HEK293 (cell line): ENCODE data around the gene CEP70.

Experiments used
- HOXA7 ChIP-seq: sonication (generic); formaldehyde crosslinking; IDR thresholded peaks from 2 replicates; pipeline ENCODE4 v1.8.1; 2022; ENCODE audit warnings: missing genetic modification reagents, borderline replicate concordance
- REST ChIP-seq: fragments of 450-650 bp; formaldehyde crosslinking; IDR thresholded peaks from 2 replicates; pipeline ENCODE4 v1.5.1; 2016; ENCODE audit warnings: missing biosample characterization, missing genetic modification characterization
- SETDB1 ChIP-seq: IDR thresholded peaks from one replicate; pipeline ENCODE4 v1.6.1; 2017; ENCODE audit warnings: mild to moderate bottlenecking, low read length, moderate library complexity, mixed read lengths; ENCODE audit not compliant: insufficient read length
- TCF7L2 ChIP-seq: IDR thresholded peaks from 2 replicates; pipeline ENCODE4 v1.6.1; 2011; ENCODE audit warnings: low read depth, mild to moderate bottlenecking, inconsistent platforms, low read length, moderate library complexity, borderline replicate concordance
- ZBTB8A ChIP-seq: fragments of 450-650 bp; formaldehyde crosslinking; IDR thresholded peaks from 2 replicates; pipeline ENCODE4 v1.5.1; 2016; ENCODE audit warnings: missing biosample characterization, missing genetic modification characterization
- ZNF792 ChIP-seq: fragments of 450-650 bp; formaldehyde crosslinking; IDR thresholded peaks from 2 replicates; pipeline ENCODE4 v1.5.1; 2016; ENCODE audit warnings: missing biosample characterization, missing genetic modification characterization
- TF ChIP-seq, protein P1 (sequence below): fragments of 450-650 bp; formaldehyde crosslinking; IDR thresholded peaks from 2 replicates; pipeline ENCODE4 v1.5.1; 2016; ENCODE audit warnings: missing biosample characterization, missing genetic modification characterization
- TF ChIP-seq, protein P2 (sequence below): fragments of 450-650 bp; formaldehyde crosslinking; IDR thresholded peaks from 2 replicates; pipeline ENCODE4 v1.5.1; 2016; ENCODE audit warnings: missing biosample characterization, missing genetic modification characterization
- TF ChIP-seq, protein P3 (sequence below): fragments of 450-650 bp; formaldehyde crosslinking; IDR thresholded peaks from 2 replicates; pipeline ENCODE4 v1.5.1; 2016; ENCODE audit warnings: missing biosample characterization, missing genetic modification characterization
- TF ChIP-seq, protein P4 (sequence below): fragments of 450-650 bp; formaldehyde crosslinking; IDR thresholded peaks from 2 replicates; pipeline ENCODE4 v1.5.1; 2016; ENCODE audit warnings: missing biosample characterization, missing genetic modification characterization, borderline replicate concordance
- TF ChIP-seq, protein P5 (sequence below): fragments of 450-650 bp; formaldehyde crosslinking; IDR thresholded peaks from 2 replicates; pipeline ENCODE4 v1.5.1; 2016; ENCODE audit warnings: missing biosample characterization, missing genetic modification characterization, borderline replicate concordance
- TF ChIP-seq, protein P6 (sequence below): fragments of 450-650 bp; formaldehyde crosslinking; IDR thresholded peaks from 2 replicates; pipeline ENCODE4 v1.5.1; 2016; ENCODE audit warnings: missing biosample characterization, missing genetic modification characterization

- TF ChIP-seq, protein P1, sequence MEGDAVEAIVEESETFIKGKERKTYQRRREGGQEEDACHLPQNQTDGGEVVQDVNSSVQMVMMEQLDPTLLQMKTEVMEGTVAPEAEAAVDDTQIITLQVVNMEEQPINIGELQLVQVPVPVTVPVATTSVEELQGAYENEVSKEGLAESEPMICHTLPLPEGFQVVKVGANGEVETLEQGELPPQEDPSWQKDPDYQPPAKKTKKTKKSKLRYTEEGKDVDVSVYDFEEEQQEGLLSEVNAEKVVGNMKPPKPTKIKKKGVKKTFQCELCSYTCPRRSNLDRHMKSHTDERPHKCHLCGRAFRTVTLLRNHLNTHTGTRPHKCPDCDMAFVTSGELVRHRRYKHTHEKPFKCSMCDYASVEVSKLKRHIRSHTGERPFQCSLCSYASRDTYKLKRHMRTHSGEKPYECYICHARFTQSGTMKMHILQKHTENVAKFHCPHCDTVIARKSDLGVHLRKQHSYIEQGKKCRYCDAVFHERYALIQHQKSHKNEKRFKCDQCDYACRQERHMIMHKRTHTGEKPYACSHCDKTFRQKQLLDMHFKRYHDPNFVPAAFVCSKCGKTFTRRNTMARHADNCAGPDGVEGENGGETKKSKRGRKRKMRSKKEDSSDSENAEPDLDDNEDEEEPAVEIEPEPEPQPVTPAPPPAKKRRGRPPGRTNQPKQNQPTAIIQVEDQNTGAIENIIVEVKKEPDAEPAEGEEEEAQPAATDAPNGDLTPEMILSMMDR (tag by site-specific recombination): no peak
- TF ChIP-seq ZNF792 (no peak), HOXA7 (CRISPR knock-in tag) (no peak), ZBTB8A (no peak), SETDB1 (no peak), TCF7L2 (no peak), REST (no peak)
- TF ChIP-seq, protein P2, sequence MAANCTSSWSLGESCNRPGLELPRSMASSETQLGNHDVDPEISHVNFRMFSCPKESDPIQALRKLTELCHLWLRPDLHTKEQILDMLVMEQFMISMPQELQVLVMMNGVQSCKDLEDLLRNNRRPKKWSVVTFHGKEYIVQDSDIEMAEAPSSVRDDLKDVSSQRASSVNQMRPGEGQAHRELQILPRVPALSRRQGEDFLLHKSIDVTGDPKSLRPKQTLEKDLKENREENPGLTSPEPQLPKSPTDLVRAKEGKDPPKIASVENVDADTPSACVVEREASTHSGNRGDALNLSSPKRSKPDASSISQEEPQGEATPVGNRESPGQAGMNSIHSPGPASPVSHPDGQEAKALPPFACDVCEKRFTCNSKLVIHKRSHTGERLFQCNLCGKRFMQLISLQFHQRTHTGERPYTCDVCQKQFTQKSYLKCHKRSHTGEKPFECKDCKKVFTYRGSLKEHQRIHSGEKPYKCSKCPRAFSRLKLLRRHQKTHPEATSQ (tag by site-specific recombination): no peak
- TF ChIP-seq, protein P3, sequence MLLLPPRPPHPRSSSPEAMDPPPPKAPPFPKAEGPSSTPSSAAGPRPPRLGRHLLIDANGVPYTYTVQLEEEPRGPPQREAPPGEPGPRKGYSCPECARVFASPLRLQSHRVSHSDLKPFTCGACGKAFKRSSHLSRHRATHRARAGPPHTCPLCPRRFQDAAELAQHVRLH (tag by site-specific recombination): no peak
- TF ChIP-seq, protein P4, sequence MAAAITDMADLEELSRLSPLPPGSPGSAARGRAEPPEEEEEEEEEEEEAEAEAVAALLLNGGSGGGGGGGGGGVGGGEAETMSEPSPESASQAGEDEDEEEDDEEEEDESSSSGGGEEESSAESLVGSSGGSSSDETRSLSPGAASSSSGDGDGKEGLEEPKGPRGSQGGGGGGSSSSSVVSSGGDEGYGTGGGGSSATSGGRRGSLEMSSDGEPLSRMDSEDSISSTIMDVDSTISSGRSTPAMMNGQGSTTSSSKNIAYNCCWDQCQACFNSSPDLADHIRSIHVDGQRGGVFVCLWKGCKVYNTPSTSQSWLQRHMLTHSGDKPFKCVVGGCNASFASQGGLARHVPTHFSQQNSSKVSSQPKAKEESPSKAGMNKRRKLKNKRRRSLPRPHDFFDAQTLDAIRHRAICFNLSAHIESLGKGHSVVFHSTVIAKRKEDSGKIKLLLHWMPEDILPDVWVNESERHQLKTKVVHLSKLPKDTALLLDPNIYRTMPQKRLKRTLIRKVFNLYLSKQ: no peak
- TF ChIP-seq, protein P5, sequence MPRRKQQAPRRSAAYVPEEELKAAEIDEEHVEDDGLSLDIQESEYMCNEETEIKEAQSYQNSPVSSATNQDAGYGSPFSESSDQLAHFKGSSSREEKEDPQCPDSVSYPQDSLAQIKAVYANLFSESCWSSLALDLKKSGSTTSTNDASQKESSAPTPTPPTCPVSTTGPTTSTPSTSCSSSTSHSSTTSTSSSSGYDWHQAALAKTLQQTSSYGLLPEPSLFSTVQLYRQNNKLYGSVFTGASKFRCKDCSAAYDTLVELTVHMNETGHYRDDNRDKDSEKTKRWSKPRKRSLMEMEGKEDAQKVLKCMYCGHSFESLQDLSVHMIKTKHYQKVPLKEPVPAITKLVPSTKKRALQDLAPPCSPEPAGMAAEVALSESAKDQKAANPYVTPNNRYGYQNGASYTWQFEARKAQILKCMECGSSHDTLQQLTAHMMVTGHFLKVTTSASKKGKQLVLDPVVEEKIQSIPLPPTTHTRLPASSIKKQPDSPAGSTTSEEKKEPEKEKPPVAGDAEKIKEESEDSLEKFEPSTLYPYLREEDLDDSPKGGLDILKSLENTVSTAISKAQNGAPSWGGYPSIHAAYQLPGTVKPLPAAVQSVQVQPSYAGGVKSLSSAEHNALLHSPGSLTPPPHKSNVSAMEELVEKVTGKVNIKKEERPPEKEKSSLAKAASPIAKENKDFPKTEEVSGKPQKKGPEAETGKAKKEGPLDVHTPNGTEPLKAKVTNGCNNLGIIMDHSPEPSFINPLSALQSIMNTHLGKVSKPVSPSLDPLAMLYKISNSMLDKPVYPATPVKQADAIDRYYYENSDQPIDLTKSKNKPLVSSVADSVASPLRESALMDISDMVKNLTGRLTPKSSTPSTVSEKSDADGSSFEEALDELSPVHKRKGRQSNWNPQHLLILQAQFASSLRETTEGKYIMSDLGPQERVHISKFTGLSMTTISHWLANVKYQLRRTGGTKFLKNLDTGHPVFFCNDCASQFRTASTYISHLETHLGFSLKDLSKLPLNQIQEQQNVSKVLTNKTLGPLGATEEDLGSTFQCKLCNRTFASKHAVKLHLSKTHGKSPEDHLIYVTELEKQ: no peak
- TF ChIP-seq, protein P6, sequence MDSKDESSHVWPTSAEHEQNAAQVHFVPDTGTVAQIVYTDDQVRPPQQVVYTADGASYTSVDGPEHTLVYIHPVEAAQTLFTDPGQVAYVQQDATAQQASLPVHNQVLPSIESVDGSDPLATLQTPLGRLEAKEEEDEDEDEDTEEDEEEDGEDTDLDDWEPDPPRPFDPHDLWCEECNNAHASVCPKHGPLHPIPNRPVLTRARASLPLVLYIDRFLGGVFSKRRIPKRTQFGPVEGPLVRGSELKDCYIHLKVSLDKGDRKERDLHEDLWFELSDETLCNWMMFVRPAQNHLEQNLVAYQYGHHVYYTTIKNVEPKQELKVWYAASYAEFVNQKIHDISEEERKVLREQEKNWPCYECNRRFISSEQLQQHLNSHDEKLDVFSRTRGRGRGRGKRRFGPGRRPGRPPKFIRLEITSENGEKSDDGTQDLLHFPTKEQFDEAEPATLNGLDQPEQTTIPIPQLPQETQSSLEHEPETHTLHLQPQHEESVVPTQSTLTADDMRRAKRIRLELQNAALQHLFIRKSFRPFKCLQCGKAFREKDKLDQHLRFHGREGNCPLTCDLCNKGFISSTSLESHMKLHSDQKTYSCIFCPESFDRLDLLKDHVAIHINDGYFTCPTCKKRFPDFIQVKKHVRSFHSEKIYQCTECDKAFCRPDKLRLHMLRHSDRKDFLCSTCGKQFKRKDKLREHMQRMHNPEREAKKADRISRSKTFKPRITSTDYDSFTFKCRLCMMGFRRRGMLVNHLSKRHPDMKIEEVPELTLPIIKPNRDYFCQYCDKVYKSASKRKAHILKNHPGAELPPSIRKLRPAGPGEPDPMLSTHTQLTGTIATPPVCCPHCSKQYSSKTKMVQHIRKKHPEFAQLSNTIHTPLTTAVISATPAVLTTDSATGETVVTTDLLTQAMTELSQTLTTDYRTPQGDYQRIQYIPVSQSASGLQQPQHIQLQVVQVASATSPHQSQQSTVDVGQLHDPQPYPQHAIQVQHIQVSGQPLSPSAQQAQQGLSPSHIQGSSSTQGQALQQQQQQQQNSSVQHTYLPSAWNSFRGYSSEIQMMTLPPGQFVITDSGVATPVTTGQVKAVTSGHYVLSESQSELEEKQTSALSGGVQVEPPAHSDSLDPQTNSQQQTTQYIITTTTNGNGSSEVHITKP (tag by site-specific recombination): no peak
Observed at GRCh38 chr3:138542977-138543376, 51.1 kb downstream of the CEP70 start.
